Loucy (cell line): Measurements from ENCODE around the gene PLEKHM2.

ENCODE experiments used
- H2AFZ ChIP-seq: fragments of 200-600 bp; sonication (generic); 2 replicates; pipeline ENCODE4 v1.6.0; 2016; ENCODE audit warnings: antibody characterized with exemption, mild to moderate bottlenecking, low read length, moderate library complexity
- H3F3A ChIP-seq: fragments of 200-600 bp; 2 replicates; pipeline ENCODE4 v1.6.0; 2016; ENCODE audit warnings: antibody characterized with exemption, low read depth, mild to moderate bottlenecking
- H3K27me3 ChIP-seq: fragments of 200-600 bp; sonication (generic); 2 replicates; pipeline ENCODE4 v1.6.1; 2014; ENCODE audit warnings: low read length, mild to moderate bottlenecking; ENCODE audit not compliant: insufficient read depth, poor library complexity, severe bottlenecking
- H3K36me3 ChIP-seq: fragments of 200-600 bp; sonication (generic); 2 replicates; pipeline ENCODE4 v1.6.1; 2016; ENCODE audit warnings: low read length; ENCODE audit not compliant: insufficient read depth
- H3K4me1 ChIP-seq: fragments of 200-600 bp; sonication (generic); 2 replicates; pipeline ENCODE4 v1.5.1; 2014; ENCODE audit warnings: low read length, mild to moderate bottlenecking; ENCODE audit not compliant: insufficient read depth, poor library complexity, severe bottlenecking
- H3K4me2 ChIP-seq: fragments of 200-600 bp; sonication (generic); 2 replicates; pipeline ENCODE4 v1.6.0; 2014; ENCODE audit warnings: antibody characterized with exemption, low read length, low read depth, mild to moderate bottlenecking; ENCODE audit not compliant: poor library complexity, severe bottlenecking
- H3K4me3 ChIP-seq: fragments of 200-600 bp; sonication (generic); 2 replicates; pipeline ENCODE4 v1.5.1; 2014; ENCODE audit warnings: low read length, mild to moderate bottlenecking, mixed read lengths; ENCODE audit not compliant: poor library complexity, severe bottlenecking
- H3K79me2 ChIP-seq: fragments of 200-600 bp; sonication (generic); 2 replicates; pipeline ENCODE4 v1.6.1; 2014; ENCODE audit warnings: low read length; ENCODE audit not compliant: insufficient read depth
- H3K9ac ChIP-seq: fragments of 200-600 bp; sonication (generic); 2 replicates; pipeline ENCODE4 v1.6.0; 2014; ENCODE audit warnings: mild to moderate bottlenecking, low read depth, low read length, moderate library complexity; ENCODE audit not compliant: poor library complexity, severe bottlenecking
- H3K9me2 ChIP-seq: fragments of 200-600 bp; sonication (generic); replicated peaks from 2 replicates; pipeline ENCODE4 v1.6.1; 2016; ENCODE audit warnings: low read depth, low read length, mixed read lengths
- H3K9me3 ChIP-seq: fragments of 200-600 bp; sonication (generic); 2 replicates; pipeline ENCODE4 v1.6.1; 2014; ENCODE audit warnings: mild to moderate bottlenecking, antibody characterized with exemption, low read length, low read depth; ENCODE audit not compliant: insufficient read depth
- H4K20me1 ChIP-seq: fragments of 200-600 bp; sonication (generic); 2 replicates; pipeline ENCODE4 v1.6.0; 2014; ENCODE audit warnings: antibody characterized with exemption, low read length, mild to moderate bottlenecking; ENCODE audit not compliant: insufficient read depth, poor library complexity, severe bottlenecking
- EZH2phosphoT487 ChIP-seq: fragments of 200-600 bp; IDR thresholded peaks from 2 replicates; pipeline ENCODE4 v1.6.1; 2018; ENCODE audit warnings: antibody characterized with exemption, mild to moderate bottlenecking, moderate library complexity, borderline replicate concordance
- TF ChIP-seq, protein P1 (sequence below): fragments of 200-600 bp; sonication (generic); conservative IDR thresholded peaks from 2 replicates; pipeline ENCODE4 v1.5.1; 2014; ENCODE audit warnings: mild to moderate bottlenecking, antibody characterized with exemption, low read length

PLEKHM2 gene

DNA sequence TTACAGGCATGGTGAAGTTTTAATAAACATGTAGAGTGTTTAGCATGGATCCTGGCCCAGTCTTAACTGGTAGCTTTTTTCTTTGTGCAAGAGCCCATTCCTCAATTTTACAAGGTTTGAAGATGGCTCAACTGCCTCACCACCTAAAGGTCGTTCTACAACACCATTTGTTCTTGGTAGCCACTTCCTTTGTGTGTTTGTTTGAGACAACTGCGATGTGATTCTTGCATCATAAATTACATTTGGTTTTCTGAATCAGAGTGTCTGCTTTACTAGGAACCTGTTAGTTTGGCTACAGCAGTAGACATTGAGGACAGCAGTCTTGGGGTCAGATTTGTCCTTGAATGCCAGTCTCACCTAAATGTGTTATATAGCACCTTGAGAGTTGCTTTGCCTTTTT is 3.3 kb downstream of the PLEKHM2 start:
- TF ChIP-seq, protein P1, sequence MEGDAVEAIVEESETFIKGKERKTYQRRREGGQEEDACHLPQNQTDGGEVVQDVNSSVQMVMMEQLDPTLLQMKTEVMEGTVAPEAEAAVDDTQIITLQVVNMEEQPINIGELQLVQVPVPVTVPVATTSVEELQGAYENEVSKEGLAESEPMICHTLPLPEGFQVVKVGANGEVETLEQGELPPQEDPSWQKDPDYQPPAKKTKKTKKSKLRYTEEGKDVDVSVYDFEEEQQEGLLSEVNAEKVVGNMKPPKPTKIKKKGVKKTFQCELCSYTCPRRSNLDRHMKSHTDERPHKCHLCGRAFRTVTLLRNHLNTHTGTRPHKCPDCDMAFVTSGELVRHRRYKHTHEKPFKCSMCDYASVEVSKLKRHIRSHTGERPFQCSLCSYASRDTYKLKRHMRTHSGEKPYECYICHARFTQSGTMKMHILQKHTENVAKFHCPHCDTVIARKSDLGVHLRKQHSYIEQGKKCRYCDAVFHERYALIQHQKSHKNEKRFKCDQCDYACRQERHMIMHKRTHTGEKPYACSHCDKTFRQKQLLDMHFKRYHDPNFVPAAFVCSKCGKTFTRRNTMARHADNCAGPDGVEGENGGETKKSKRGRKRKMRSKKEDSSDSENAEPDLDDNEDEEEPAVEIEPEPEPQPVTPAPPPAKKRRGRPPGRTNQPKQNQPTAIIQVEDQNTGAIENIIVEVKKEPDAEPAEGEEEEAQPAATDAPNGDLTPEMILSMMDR, result no peak
- Histone ChIP-seq H3K9ac (peak overlapping the region; percentile 39), H2AFZ (no peak overlapping the region), H3K36me3 (no peaks in the 10 kb centered on the region), H3K9me2 (no peaks in the 10 kb centered on the region), H3K4me3 (peak overlapping the region; percentile 53), H3K4me2 (peak overlapping the region; percentile 63), H3F3A (no peaks in the 10 kb centered on the region), H3K4me1 (peaks cover 32% of the 10 kb centered on the region), H3K27me3 (no peaks in the 10 kb centered on the region), H3K9me3 (no peaks in the 10 kb centered on the region), H3K79me2 (peaks cover 83% of the 10 kb centered on the region), H4K20me1 (peaks cover 17% of the 10 kb centered on the region)

DNA sequence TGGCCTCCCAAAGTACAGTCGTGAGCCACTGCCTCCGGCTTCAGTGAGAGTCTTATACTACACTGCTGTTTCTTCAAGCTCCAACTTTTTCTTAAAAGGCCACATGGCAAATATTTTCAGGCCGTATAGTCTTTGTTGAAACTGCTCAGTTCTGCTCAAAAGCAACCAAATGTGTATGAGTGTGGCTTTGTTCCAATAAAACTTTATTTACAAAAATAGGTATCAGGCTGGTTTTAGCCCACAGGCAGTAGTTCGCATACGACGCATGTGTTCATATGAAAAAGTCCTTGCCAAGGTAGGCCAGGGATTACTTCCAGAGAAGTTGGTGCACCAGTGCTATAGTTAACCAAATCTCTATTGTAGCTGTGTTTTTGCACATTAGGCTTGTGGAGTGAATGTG is 6.2 kb downstream of the PLEKHM2 start:
- peaks cover 10% of the 10 kb centered on the region for H4K20me1 ChIP-seq
- no peak overlapping the region for H3K4me3 ChIP-seq
- H3F3A ChIP-seq, result no peaks in the 10 kb centered on the region
- no peaks in the 10 kb centered on the region for H3K27me3 ChIP-seq
- peaks cover 77% of the 10 kb centered on the region for H3K79me2 ChIP-seq
- no peaks in the 10 kb centered on the region for H3K9me3 ChIP-seq
- no peak overlapping the region for H3K4me2 ChIP-seq
- H3K4me1 ChIP-seq, result peaks cover 21% of the 10 kb centered on the region
- no peaks in the 10 kb centered on the region for H3K36me3 ChIP-seq
- no peaks in the 10 kb centered on the region for H3K9me2 ChIP-seq
- no peak overlapping the region for H2AFZ ChIP-seq
- TF ChIP-seq EZH2phosphoT487, result no peak
- TF ChIP-seq, protein P1, result no peak
- no peak overlapping the region for H3K9ac ChIP-seq

DNA sequence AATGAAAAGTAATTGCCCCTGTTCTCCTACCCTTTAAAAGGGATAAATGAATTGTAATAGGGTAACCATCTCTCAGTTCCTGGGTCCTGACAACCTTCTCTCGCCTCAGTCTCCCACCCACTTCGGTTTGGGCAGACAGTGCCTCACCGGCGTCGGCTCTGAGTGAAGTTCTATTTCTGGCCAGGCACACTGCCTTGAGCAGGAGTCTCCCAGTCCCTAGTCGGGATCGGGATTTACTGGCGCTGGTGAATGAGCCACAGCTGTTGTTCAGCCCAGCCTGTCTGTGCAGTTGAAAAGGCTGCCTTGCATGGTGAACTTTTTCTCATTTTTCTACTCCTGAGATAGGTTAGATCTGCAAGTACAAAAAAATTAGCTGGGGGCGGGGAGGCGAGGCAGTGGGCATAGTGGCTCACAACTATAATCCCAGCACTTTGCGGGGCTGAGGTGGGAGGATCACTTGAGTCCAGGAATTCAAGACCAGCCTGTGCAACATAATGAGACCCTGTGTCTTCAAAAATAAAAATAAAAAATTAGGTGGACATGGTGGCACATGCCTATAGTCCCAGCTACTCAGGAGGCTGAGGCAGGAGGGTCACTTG is 7.4 kb downstream of the PLEKHM2 start:
- H3K9me3 ChIP-seq, result no peaks in the 10 kb centered on the region
- no peak overlapping the region for H3K4me3 ChIP-seq
- peaks cover 70% of the 10 kb centered on the region for H3K79me2 ChIP-seq
- TF ChIP-seq, protein P1, result no peak
- no peaks in the 10 kb centered on the region; the same call in 1 of the 2 replicates for H3K36me3 ChIP-seq
- H3F3A ChIP-seq, result no peaks in the 10 kb centered on the region
- no peaks in the 10 kb centered on the region for H4K20me1 ChIP-seq
- no peaks in the 10 kb centered on the region for H3K9me2 ChIP-seq
- peaks cover 11% of the 10 kb centered on the region for H3K4me1 ChIP-seq
- H3K27me3 ChIP-seq, result no peaks in the 10 kb centered on the region
- no peak overlapping the region for H3K9ac ChIP-seq
- H3K4me2 ChIP-seq, result no peak overlapping the region
- no peak overlapping the region for H2AFZ ChIP-seq
